SKM-1 treated with dmso at 0.1 percent for 144 hours (cell line): ENCODE measurements around the gene ALG11.
A peak's percentile ranks its signal among the peaks of the same experiment; 100 is the strongest.
"Not testable (repeated sequence)": the region's sequence is repeated elsewhere in the genome, so short reads cannot be mapped to it uniquely, and the experiment has no call there.

ENCODE experiments used
- DNase-seq: peaks from one replicate; lab custom pipeline; 2025; ENCODE audit not compliant: unreplicated experiment; lab: John Stamatoyannopoulos, UW

The ALG11 gene

GRCh38 chr13:52011632-52012511, at the start of gene ALG11:
TSS of gene ALG11 (plus strand) at chr13:52012398. CDS start at chr13:52012419, 21 bp downstream.
- DNase-seq, result peak; percentile 93

GRCh38 chr13:51966186-51966585, 46.0 kb upstream of the ALG11 start:
- DNase-seq, result no peak

GRCh38 chr13:51967482-51968446, 44.4 kb upstream of the ALG11 start:
- DNase-seq, result no peak

GRCh38 chr13:51970349-51970748, 41.8 kb upstream of the ALG11 start:
- no peak for DNase-seq

GRCh38 chr13:51971520-51972426, 40.4 kb upstream of the ALG11 start:
- no peak for DNase-seq

GRCh38 chr13:51974482-51974881, 37.7 kb upstream of the ALG11 start:
- DNase-seq, result no peak

- no peak for DNase-seq
Observed at GRCh38 chr13:51976423-51976822, 35.8 kb upstream of the ALG11 start.

GRCh38 chr13:51976890-51977289, 35.3 kb upstream of the ALG11 start:
- DNase-seq, result no peak

GRCh38 chr13:51977625-51978024, 34.6 kb upstream of the ALG11 start:
- DNase-seq, result no peak

- no peak for DNase-seq
Observed at GRCh38 chr13:51978796-51979556, 33.2 kb upstream of the ALG11 start.

- no peak for DNase-seq
Observed at GRCh38 chr13:51980908-51981307, 31.3 kb upstream of the ALG11 start.

- no peak for DNase-seq
Observed at GRCh38 chr13:51981355-51981754, 30.8 kb upstream of the ALG11 start.

- DNase-seq, result not testable (repeated sequence)
Observed at GRCh38 chr13:51983292-51983691, 28.9 kb upstream of the ALG11 start.

GRCh38 chr13:51984904-51985303, 27.3 kb upstream of the ALG11 start:
- DNase-seq, result not testable (repeated sequence)

GRCh38 chr13:51988988-51989618, 23.1 kb upstream of the ALG11 start:
- DNase-seq, result no peak

GRCh38 chr13:51993713-51994112, 18.5 kb upstream of the ALG11 start:
- DNase-seq, result no peak

- peak; percentile 16 for DNase-seq
Observed at GRCh38 chr13:51995677-51996551, 16.3 kb upstream of the ALG11 start.

- DNase-seq, result no peak
Observed at GRCh38 chr13:51996641-51997040, 15.6 kb upstream of the ALG11 start.
